Jurkat, Clone E6-1 (cell line): ENCODE results near the gene ARL2BP. TPM values are rescaled to one million over a fixed set of nuclear protein-coding genes. Genes with fewer than 3 reads are reported as not detected.
"Not testable (repeated sequence)": the region's sequence is repeated elsewhere in the genome, so short reads cannot be mapped to it uniquely, and the experiment has no call there.

Experiments used
- DNase-seq: peaks from one replicate; pipeline ENCODE4 v3.0.0-alpha.2; 2011; ENCODE audit warnings: low read depth, low spot score
- H3K4me3 ChIP-seq: 2 replicates; pipeline ENCODE4 v1.5.1; 2011; ENCODE audit warnings: mild to moderate bottlenecking, low read length, control low read depth, moderate library complexity
- polyA plus RNA-seq: library from polyadenylated mRNA; unstranded; fragments of >200 nt; gene quantifications from one replicate; pipeline ENCODE4 v1.2.1, GENCODE V29; 2012; ENCODE audit warnings: missing spikeins; ENCODE audit not compliant: insufficient read length, insufficient read depth

ARL2BP gene
- polyA plus RNA-seq = 54.4 TPM

DNA sequence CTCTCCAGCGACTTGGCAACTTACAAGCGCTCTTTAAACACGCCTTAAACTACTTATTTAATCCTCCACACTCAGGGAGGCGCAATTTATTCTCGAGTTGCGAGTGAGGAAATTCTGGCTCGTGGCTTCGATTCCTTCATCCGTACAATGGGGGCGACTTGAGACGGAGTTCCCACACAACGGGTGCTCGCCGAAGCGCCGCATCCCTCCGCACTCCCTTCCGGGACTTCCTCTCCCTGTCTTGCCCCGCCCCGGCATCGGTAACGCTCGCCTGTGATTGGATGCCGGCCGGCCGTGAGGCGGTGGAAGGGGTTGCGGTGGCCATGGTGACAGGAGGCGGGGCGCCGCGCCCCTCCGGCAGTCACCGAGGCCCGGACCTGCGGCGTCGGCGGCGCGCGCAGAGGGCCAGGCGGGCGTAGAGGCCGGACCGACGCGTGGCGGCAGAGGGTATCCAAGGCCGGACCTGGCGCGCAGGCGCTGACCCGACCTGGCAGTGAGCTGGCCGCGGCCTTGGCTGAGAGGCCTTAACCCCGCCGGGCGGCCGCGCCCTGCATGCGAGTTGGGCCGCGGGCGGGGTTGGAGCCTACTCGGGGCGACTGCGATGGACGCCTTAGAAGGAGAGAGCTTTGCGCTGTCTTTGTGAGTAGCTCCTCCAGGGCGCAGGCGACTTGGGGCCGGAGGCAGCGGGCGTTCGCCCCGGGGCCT is at the start of gene ARL2BP:
ARL2BP (plus strand) TSS at position 493 of the 705 bp plus-strand sequence; CDS start at position 602, 109 bp downstream.
- DNase-seq = peak; percentile 97
- peak within 1 kb of the TSS; percentile 64 for H3K4me3 ChIP-seq

DNA sequence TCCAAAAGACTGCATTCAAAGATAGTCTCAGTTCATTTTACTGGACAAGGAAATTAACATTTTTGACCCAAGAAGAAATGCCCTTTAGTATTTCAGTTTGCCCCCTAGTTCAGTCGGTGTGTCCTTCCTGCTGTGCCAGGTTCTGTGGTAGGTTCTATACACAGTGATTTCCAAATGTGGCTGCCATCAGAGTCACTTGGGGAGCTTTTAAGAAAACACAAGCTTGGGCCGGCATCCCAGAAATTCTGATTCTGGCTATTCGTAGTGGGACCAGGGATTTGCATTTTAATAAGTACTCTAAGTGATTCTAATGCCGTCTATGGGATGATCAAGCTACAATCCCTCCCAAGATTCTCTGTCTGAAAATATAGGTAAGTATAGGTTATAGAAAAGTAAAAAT is 48.8 kb upstream of the ARL2BP start:
- DNase-seq = no peak
- H3K4me3 ChIP-seq = no peak overlapping the region

DNA sequence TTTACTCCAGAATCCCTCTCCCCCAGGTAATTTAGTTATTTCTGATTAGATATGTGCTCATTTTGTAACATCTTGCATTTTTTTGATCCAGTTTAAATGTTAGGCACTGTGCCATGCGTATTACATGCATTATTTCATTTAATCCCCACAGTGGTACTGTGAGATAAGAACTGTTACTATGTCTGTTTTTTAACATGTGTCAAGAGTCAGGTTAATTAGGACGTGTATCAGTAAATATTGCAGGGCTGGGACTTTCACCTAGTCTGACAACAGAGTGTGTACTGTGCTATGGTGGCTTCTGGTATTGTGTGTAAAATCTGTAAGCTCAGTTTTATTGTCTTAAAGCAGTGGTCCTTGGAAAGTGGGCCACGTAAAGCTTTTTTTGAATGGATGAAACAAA is 48.3 kb upstream of the ARL2BP start:
- DNase-seq = no peak

DNA sequence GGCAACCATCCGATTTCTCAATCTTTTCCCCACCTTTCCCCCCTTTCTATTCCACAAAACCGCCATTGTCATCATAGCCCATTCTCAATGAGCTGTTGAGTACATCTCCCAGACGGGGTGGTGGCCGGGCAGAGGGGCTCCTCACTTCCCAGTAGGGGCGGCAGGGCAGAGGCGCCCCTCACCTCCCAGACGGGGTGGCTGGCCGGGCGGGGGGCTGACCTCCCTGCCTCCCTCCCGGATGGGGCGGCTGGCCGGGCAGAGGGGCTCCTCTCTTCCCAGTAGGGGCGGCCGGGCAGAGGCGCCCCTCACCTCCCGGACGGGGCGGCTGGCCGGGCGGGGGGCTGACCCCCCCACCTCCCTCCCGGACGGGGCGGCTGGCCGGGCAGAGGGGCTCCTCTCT is 44.7 kb upstream of the ARL2BP start:
- DNase-seq, H3K4me3 ChIP-seq: not testable (repeated sequence)

More for the DNA sequence above, 48.3 kb upstream of the ARL2BP start:
- no peak overlapping the region for H3K4me3 ChIP-seq

DNA sequence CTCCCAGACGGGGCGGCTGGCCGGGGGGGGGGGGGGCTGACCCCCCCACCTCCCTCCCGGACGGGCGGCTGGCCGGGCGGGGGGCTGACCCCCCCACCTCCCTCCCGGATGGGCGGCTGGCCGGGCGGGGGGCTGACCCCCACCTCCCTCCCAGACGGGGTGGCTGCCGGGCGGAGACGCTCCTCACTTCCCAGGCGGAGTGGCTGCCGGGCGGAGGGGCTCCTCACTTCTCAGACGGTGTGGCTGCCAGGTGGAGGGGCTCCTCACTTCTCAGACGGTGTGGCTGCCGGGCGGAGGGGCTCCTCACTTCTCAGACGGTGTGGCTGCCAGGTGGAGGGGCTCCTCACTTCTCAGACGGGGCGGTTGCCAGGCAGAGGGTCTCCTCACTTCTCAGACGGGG is 44.1 kb upstream of the ARL2BP start:
- H3K4me3 ChIP-seq, DNase-seq: not testable (repeated sequence)

DNA sequence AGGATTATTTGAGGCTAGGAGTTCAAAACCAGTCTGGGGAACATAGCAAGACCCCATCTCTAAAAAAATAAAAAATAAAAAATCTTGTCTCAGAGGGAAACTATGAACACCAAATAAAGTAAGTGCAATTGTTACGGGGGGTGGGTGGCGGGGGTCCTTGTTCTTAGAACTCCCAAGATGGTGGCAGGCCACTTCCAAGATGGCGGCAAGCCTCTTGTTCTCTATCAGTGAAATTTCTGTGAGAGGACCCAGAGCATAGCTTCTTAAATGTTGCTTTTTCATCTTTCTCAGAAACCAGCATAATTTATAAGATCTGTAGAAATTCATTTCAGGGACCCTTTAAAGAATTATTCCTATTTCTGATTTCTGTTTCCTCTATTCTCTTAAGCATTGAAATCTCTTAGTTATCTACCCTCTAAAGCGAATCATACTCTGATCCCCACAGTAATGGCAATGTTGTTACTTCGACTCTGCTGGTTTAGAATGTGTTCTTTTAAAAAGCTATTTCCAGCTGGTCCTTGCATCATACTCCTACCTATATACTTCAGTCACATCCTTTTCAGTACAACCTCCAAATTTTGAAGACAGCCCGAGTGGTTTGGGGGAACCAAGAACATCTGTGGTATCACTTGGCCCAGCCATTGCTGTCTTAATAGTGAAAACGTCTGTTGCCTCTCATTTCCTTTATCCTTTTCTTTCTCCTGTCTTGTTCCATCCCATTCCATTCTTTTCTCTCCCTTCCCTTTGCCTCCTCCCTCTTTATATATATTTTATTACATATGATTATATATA is 42.8 kb upstream of the ARL2BP start:
- no peak for DNase-seq
- no peak overlapping the region for H3K4me3 ChIP-seq

DNA sequence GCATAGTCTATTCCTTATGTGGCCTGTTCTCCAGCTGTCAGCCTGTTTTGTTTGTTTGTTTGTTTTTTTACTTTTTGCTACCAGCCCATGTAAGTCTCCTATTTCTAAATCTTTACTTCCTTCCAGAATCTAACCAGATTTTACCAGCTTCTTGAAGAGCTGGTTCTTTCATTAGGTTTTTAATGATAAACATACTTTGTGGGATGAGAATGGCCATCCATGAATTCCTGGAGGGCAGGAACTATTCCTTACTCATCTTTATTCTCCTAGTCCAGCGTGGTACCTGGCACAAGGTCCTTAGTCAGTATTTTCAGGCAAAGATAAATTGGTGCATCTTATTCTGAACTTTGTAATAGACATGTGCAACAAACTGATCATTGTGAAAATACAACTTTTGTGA is 41.6 kb upstream of the ARL2BP start:
- no peak for DNase-seq
- H3K4me3 ChIP-seq = no peak overlapping the region

DNA sequence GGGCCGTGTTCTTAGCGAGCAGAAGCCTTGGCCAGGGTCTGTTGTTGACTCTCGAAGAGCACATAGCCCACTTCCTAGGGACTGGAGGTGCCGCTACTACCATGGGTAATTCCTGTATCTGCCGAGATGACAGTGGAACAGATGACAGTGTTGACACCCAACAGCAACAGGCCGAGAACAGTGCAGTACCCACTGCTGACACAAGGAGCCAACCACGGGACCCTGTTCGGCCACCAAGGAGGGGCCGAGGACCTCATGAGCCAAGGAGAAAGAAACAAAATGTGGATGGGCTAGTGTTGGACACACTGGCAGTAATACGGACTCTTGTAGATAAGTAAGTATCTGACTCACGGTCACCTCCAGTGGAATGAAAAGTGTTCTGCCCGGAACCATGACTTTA is 40.4 kb upstream of the ARL2BP start:
- DNase-seq = no peak
- H3K4me3 ChIP-seq = no peak overlapping the region

DNA sequence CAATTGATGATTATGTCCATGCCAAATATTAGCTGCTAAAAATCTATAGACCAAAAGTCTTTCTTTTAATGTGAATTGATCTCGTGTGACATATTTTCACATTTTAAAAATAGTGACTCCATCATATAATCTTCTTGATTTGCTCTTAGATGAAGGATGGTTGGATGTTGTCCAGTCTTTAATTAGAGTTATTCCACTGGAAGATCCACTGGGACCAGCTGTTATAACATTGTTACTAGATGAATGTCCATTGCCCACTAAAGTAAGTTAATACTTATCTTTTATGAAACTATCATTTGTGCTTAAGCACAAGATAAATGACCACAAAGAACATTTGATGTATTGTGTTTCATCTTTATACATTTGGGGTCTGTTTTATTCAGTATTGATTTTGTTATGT is 36.1 kb upstream of the ARL2BP start:
- no peak overlapping the region for H3K4me3 ChIP-seq

DNA sequence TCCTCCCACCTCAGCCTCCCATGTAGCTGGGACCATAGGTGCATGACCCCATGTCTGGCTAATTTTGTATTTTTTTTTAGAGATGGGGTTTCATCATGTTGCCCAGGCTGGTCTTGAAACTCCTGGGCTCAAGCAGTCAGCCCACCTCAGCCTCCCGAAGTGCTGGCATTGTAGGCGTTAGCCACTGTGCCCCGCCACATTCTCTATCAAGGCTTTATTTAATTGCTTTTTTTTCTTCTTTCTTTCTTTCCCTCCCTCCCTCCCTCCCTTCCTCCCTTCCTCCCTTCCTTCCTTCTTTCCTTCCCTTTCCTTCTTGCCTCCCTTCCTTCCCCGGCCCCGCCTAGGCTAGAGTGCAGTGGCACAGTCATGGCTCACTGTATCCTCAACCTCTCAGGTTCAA is 35.3 kb upstream of the ARL2BP start:
- H3K4me3 ChIP-seq = no peak overlapping the region

More for the DNA sequence above, 36.1 kb upstream of the ARL2BP start:
- no peak for DNase-seq

DNA sequence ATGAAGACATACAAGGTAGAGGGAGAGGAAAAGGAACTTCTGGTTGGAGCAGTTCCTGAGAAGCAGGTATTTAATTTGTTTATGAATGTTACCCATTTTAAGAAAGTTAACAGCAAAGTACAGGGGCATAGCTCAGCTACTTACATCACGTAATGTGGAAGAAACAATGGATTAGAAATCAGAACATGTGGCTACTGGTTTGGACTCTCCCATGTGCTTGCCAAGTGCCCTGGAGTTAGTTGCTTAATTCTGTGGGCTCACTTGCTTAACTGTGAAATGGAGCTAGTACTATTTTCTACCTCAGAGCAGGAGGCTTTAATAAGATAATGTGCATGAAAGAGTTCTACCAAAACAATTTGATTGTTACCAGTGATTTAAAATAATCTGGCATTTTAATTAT is 31.6 kb upstream of the ARL2BP start:
- no peak overlapping the region for H3K4me3 ChIP-seq
- no peak for DNase-seq

More for the DNA sequence above, 35.3 kb upstream of the ARL2BP start:
- no peak for DNase-seq

DNA sequence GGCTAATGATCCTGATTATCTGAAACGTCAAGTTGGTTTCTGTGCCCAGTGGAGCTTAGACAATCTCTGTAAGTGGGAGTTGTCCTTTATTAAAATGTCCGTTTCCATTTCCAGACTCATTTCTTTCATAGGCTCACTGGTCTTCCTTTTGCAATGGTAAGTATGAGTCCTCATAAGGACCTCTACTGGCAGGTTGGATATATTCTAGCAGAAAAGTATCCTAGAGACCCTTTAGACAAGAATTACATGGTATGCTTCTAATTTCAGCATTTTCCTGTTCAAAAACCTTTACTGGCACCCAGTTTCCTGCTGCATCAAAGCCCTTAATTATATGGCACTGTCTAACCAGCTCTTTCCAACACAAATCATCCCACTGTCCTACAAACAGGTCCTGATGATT is 28.1 kb upstream of the ARL2BP start:
- H3K4me3 ChIP-seq = no peak overlapping the region
- no peak for DNase-seq

DNA sequence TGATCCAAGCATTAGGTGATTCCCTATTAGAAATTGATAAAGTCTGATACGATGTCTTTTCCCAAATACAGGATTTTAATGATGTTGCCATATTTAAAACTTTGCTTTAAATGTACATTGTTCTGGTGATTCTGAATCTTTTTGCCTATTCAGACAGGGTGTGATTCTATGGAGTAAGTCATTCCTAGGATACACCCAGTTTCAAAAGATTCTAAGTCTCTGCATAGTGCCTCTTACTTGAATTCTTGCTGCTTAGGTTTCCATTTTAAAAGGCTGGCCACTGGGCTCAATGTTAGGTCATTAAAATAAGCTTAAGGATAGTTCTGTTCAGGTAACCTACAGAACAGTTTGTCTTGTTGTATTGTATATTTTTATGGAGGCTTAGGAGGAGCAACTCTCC is 22.0 kb upstream of the ARL2BP start:
- DNase-seq = no peak
- no peak overlapping the region for H3K4me3 ChIP-seq

DNA sequence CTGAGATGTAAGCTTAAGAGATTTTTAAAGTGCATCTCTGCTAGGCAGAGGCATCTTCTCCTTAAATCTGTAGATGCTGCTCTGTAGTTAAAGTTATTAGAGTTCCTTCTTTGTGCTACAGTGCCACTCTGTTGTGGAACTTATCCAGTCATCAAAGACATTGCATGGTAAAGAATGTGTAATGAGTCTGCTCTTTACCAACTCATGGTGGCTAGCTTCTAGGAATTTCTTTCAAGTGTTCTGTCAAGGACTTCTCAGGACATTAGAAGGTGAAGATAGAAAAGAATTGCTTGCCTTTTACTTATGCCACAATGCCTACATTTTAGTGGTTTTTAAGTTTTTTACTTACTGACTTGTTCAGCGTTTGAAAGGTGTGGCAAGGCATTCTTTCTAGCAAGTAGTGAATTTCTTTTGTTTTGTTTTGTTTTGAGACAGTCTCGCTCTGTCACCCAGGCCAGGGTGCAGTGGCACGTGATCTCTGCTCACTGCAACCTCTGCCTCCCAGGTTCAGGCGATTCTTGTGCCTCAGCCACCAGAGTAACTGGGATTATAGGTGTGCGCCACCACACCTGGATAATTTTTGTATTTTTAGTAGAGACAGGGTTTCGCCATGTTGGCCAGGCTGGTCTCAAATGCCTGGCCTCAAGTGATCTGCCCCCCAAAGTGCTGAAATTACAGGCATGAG is 20.3 kb upstream of the ARL2BP start:
- no peak overlapping the region for H3K4me3 ChIP-seq
- DNase-seq = no peak

DNA sequence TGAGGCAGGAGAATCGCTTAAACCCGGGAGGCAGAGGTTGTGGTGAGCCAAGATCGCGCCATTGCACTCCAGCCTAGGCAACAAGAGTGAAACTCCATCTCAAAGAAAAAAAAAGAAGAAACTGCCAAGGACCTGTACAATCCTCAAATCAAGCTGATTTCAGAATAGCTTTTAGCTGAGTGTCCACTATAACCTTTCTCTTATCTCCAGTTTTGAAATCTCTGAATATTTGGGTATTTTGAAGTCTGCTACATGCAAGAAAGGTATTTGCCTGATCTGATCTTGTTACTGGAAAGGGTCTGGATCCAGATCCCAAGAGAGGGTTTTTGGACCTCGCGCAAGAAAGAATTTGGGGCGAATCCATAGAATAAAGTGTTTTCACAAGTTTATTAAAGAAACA is 19.1 kb upstream of the ARL2BP start:
- H3K4me3 ChIP-seq = no peak overlapping the region
- DNase-seq = no peak

DNA sequence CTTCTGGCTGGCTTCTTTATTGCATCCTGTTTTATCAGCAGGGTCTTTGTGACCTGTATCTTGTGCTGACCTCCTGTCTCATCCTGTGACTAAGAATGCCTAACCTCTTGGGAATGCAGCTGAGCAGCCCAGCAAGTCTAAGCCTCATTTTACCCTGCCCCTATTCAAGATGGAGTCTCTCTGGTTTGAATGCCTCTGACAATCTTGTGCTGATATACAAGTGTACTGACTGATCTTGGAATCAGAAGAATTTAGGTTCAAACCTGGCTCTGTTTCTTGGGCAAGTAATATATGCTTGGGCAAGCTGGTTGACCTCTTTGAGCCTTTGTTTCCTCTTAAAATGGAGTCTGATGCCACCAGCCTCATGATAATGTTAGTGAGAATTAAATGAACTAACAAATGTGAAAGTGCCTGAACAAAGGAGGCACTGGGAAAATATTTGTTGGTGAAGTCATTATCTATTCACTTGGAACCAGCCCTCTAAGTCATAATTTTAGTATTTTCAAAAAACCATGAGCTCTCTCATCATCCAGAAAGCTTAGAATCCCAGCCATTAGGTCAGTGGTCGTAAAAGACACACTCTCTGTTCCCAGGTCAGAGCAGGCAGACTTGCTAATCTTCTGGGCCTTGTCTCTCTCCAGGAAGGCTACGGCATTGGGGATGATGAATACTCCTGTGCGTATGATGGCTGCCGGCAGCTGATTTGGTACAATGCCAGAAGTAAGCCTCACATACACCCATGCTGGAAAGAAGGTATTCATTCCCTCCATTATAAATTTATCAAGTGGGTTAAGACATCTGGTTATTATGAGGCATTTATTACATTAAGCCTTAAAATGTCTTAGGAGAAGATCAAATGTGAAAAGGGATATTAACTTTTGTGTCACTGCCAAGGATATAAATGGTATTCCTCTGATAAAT is 18.1 kb upstream of the ARL2BP start:
- no peak overlapping the region for H3K4me3 ChIP-seq
- DNase-seq = no peak

DNA sequence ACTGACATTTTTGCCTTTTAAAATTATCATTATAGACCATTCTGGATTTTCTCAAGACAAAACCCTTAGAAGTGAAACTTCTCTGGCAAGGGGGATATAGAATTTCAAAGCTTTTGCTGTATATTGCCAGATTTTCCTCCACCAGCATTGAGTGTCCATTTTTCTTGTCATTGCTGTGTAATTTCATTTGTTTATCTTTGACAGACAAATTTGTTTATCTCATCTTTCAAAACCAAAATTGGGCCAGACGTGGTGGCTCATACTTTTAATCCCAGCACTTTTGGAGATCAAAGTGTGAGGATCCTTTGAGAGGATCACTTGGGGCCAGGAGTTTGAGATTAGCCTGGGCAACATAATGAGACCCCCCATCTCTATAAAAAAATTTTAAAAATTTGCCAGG is 16.0 kb upstream of the ARL2BP start:
- H3K4me3 ChIP-seq = no peak overlapping the region
- DNase-seq = no peak

DNA sequence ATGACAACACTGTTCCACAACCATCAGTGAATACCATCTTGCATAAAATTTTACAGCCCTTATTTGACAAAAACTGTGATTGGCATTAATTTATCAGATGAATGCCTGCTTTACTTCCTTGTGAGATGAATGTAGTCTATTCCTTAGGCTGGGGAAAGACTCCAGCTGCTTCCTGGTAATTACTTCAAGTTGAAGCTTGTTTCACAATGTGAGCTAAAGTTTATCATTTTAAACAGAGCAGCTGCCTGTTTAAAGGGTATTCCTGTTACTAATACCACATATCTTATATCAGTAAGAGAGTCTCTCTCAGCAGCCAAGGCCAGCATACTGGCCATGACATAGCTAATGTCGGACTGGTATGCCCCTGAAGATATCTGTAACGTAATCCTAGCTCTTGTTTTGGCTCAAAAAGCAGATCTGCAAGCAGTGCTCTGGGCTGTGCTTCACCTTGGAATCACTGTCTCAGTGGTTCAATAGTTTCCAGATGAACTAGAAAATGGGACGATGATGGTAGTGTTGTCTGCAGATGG is 13.2 kb upstream of the ARL2BP start:
- no peak overlapping the region for H3K4me3 ChIP-seq

More for the DNA sequence above, 13.2 kb upstream of the ARL2BP start:
- DNase-seq = no peak
